Keratinocyte (primary cell): ENCODE results near the gene ETV5. TPM values are rescaled to one million over a fixed set of nuclear protein-coding genes. Genes with fewer than 3 reads are reported as not detected.

Experiments used
- DNase-seq: peaks from one replicate; pipeline ENCODE4 v3.0.0-alpha.2; 2011; ENCODE audit warnings: low read depth, missing footprints, low spot score
- FAIRE-seq: peaks from 2 replicates; lab custom pipeline; 2011; peaks lifted over from hg19 to GRCh38; lab: Jason Lieb, UNC
- H2AFZ ChIP-seq: 2 replicates; pipeline ENCODE4 v1.6.0; 2012; ENCODE audit warnings: low read length, control low read depth, inconsistent platforms; ENCODE audit not compliant: control insufficient read depth
- H3K27ac ChIP-seq: 2 replicates; pipeline ENCODE4 v1.5.1; 2011; ENCODE audit warnings: low read length; ENCODE audit not compliant: control insufficient read depth, insufficient read depth
- H3K27me3 ChIP-seq: 3 replicates; pipeline ENCODE4 v1.6.0; 2011; ENCODE audit warnings: low read length; ENCODE audit not compliant: control insufficient read depth, insufficient read depth; ENCODE audit errors: extremely low read depth
- H3K36me3 ChIP-seq, 2 experiments: 2 replicates in 1 of 2; 3 replicates in 1 of 2; pipeline ENCODE4 v1.5.1; 2011; ENCODE audit warnings: low read length in 2 of 2, mild to moderate bottlenecking in 1 of 2; ENCODE audit not compliant: control insufficient read depth in 2 of 2, insufficient read depth in 2 of 2; ENCODE audit errors: extremely low read depth in 1 of 2
- H3K4me1 ChIP-seq: 3 replicates; pipeline ENCODE4 v1.5.1; 2011; ENCODE audit warnings: low read length; ENCODE audit not compliant: control insufficient read depth, insufficient read depth; ENCODE audit errors: extremely low read depth
- H3K4me2 ChIP-seq: 3 replicates; pipeline ENCODE4 v1.6.0; 2011; ENCODE audit warnings: low read depth, low read length; ENCODE audit not compliant: control insufficient read depth, insufficient read depth; ENCODE audit errors: extremely low read depth
- H3K4me3 ChIP-seq, 3 experiments: fragments of 200-600 bp in 1 of 3; sonication (generic) in 1 of 3; 2 replicates in 2 of 3; 3 replicates in 1 of 3; pipeline ENCODE4 v1.5.1; 2011 to 2016; ENCODE audit warnings: low read length in 3 of 3, mild to moderate bottlenecking in 3 of 3, control low read depth in 2 of 3, inconsistent platforms in 1 of 3, low read depth in 1 of 3, mixed read lengths in 1 of 3, mixed run types in 1 of 3, moderate library complexity in 1 of 3; ENCODE audit not compliant: control insufficient read depth in 2 of 3, insufficient read depth in 2 of 3; ENCODE audit errors: extremely low read depth in 1 of 3
- H3K79me2 ChIP-seq: 2 replicates; pipeline ENCODE4 v1.6.0; 2012; ENCODE audit warnings: low read length; ENCODE audit not compliant: control insufficient read depth, insufficient read depth
- H3K9ac ChIP-seq: 3 replicates; pipeline ENCODE4 v1.6.0; 2011; ENCODE audit warnings: low read length; ENCODE audit not compliant: control insufficient read depth, insufficient read depth; ENCODE audit errors: extremely low read depth
- H3K9me1 ChIP-seq: 3 replicates; pipeline ENCODE4 v1.6.0; 2011; ENCODE audit warnings: low read length; ENCODE audit not compliant: control insufficient read depth, insufficient read depth; ENCODE audit errors: extremely low read depth
- H3K9me3 ChIP-seq: 2 replicates; pipeline ENCODE4 v1.5.1; 2012; ENCODE audit warnings: low read depth, low read length; ENCODE audit not compliant: control insufficient read depth
- H4K20me1 ChIP-seq: 3 replicates; pipeline ENCODE4 v1.6.0; 2011; ENCODE audit warnings: low read length; ENCODE audit not compliant: control insufficient read depth, insufficient read depth; ENCODE audit errors: extremely low read depth
- EZH2 ChIP-seq: IDR thresholded peaks from one replicate; pipeline ENCODE4 v1.6.1; 2012; ENCODE audit warnings: inconsistent platforms, mild to moderate bottlenecking, low read length, moderate library complexity
- dilution Hi-C: fragments of 300-500 bp; cut with MboI; formaldehyde crosslinking; loops from one replicate; pipeline ENCODE4 v1.7.0; 2020; ENCODE audit warnings: low sequenced_read_pairs; ENCODE audit not compliant: extremely low pct_ligation_motif_present
- polyA plus RNA-seq, 5 experiments: library from polyadenylated mRNA; depleted of rRNA in 3 of 5; stranded (reverse) in 3 of 5; stranded (forward) in 1 of 5; unstranded in 1 of 5; fragments of >200 nt; gene quantifications; 1 replicate in 1 of 5; 2 replicates in 3 of 5; 3 replicates in 1 of 5; pipeline versions ENCODE4 v1.2.1 to v1.2.3, GENCODE V29; 2011 to 2012; ENCODE audit warnings: missing spikeins in 2 of 5, low read depth in 1 of 5, low replicate concordance in 1 of 5
- TF ChIP-seq, protein P1 (sequence below), 3 experiments: IDR thresholded peaks in 1 of 3; conservative IDR thresholded peaks in 1 of 3; optimal IDR thresholded peaks in 1 of 3; 2 replicates in 2 of 3; 3 replicates in 1 of 3; pipeline versions ENCODE3 to v1.5.1; 2011; ENCODE audit warnings: low read length in 3 of 3, mild to moderate bottlenecking in 3 of 3, moderate library complexity in 2 of 3, control low read depth in 1 of 3, inconsistent platforms in 1 of 3; ENCODE audit not compliant: insufficient read depth in 2 of 3; ENCODE audit errors: extremely low read depth in 1 of 3

Gene ETV5
- polyA plus RNA-seq, 1 donor (not counting 4 experiments of a cell fraction or from before 2014, with no cell fraction given) = 28.7 TPM

DNA sequence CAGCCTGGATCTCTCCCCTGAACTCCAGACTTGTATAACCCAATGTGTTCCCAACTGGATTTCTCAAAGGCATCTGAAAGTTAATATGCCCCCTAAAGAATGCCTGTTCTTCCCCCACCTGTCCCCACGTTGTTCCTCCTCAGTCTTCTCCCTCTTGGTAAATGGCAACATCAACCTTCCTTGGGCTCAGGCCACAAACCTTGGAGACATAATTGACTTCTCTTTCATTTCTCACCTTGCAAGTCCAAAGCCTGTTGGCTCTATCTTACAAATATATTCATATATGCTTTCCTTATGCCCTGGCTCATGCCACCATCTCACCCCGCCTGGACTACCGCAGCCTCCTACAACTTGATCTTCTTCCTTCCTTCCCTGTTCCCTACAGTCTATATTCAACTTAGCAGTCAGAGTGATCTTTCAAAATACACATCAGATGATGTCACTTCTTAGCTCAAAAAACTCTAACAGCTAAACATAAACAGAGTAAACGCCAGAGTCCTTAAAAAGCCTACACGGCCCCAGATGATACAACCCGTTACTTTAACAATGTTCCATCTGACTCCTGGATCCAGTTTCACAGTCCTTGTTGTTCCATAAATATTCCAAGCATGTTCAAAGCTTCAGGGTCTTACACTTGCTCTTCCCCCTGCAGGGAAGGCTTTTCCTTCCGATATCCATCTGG is 66.2 kb downstream of the ETV5 start:
- Histone ChIP-seq H3K9me3 (peaks cover 3% of the 10 kb centered on the region), H3K36me3 (peaks cover 0 to 5% of the 10 kb centered on the region in 2 experiments), H3K9me1 (no peaks in the 10 kb centered on the region), H3K4me1 (no peaks in the 10 kb centered on the region), H3K4me3 (no peak overlapping the region), H3K79me2 (no peaks in the 10 kb centered on the region), H3K27me3 (no peaks in the 10 kb centered on the region), H2AFZ (no peak overlapping the region), H3K4me2 (no peak overlapping the region), H4K20me1 (no peaks in the 10 kb centered on the region), H3K9ac (no peak overlapping the region), H3K27ac (no peak overlapping the region)
- DNase-seq = no peak
- TF ChIP-seq, protein P1, sequence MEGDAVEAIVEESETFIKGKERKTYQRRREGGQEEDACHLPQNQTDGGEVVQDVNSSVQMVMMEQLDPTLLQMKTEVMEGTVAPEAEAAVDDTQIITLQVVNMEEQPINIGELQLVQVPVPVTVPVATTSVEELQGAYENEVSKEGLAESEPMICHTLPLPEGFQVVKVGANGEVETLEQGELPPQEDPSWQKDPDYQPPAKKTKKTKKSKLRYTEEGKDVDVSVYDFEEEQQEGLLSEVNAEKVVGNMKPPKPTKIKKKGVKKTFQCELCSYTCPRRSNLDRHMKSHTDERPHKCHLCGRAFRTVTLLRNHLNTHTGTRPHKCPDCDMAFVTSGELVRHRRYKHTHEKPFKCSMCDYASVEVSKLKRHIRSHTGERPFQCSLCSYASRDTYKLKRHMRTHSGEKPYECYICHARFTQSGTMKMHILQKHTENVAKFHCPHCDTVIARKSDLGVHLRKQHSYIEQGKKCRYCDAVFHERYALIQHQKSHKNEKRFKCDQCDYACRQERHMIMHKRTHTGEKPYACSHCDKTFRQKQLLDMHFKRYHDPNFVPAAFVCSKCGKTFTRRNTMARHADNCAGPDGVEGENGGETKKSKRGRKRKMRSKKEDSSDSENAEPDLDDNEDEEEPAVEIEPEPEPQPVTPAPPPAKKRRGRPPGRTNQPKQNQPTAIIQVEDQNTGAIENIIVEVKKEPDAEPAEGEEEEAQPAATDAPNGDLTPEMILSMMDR (optimal IDR thresholded peaks at IDR 0.05 in 1 of 3, IDR thresholded peaks at IDR 0.05 in 1 of 3, conservative IDR thresholded peaks at IDR 0.05 in 1 of 3; ENCODE audit: extremely low read depth in 1 of 3, insufficient read depth in 2 of 3, low read length in 3 of 3) = no peak
- TF ChIP-seq EZH2 = no peak
- no peak for FAIRE-seq
- dilution Hi-C loops = no loop called here

DNA sequence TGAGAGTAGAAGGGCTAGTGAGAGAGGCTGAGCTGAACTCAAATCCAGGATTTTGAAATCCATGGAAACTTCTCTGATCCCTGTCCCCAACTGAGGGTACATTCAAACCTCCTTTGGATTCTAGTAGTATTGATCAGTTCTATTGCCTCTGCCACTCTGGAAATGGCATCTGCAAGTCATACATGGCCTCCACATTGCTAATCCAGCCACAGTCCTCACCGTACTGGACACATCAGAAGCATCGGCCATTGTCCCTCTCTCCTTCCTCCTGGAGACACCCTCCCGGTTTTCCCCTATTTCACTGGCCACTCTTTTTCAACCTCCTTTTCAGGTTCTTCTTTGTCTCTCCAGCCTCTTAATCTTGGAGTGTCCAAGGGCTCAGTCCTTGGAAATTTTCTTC is 66.9 kb downstream of the ETV5 start:
- Histone ChIP-seq H3K9ac (no peak overlapping the region), H3K9me1 (no peaks in the 10 kb centered on the region), H3K36me3 (peaks cover 0 to 3% of the 10 kb centered on the region in 2 experiments), H3K9me3 (peaks cover 3% of the 10 kb centered on the region), H3K27ac (no peak overlapping the region), H3K27me3 (no peaks in the 10 kb centered on the region), H3K4me1 (no peaks in the 10 kb centered on the region), H3K79me2 (no peaks in the 10 kb centered on the region), H2AFZ (no peak overlapping the region), H4K20me1 (no peaks in the 10 kb centered on the region), H3K4me2 (no peak overlapping the region), H3K4me3 (no peak overlapping the region)
- no peak for TF ChIP-seq EZH2
- TF ChIP-seq, protein P1 (optimal IDR thresholded peaks at IDR 0.05 in 1 of 3, IDR thresholded peaks at IDR 0.05 in 1 of 3, conservative IDR thresholded peaks at IDR 0.05 in 1 of 3; ENCODE audit: extremely low read depth in 1 of 3, insufficient read depth in 2 of 3, low read length in 3 of 3) = no peak
- FAIRE-seq = no peak
- DNase-seq = no peak
- dilution Hi-C loops = no loop called here
